C1 segment of cervical spinal cord (tissue), 14 donors: ENCODE data around the gene VN1R5.
A peak's percentile ranks its signal among the peaks of the same experiment; 100 is the strongest.
"Not testable (repeated sequence)": the region's sequence is repeated elsewhere in the genome, so short reads cannot be mapped to it uniquely, and the experiment has no call there.

Source experiments
- DNase-seq, 14 donors: peaks; one replicate each; lab custom pipeline; 2025; lab: John Stamatoyannopoulos, UW

Gene VN1R5

DNA sequence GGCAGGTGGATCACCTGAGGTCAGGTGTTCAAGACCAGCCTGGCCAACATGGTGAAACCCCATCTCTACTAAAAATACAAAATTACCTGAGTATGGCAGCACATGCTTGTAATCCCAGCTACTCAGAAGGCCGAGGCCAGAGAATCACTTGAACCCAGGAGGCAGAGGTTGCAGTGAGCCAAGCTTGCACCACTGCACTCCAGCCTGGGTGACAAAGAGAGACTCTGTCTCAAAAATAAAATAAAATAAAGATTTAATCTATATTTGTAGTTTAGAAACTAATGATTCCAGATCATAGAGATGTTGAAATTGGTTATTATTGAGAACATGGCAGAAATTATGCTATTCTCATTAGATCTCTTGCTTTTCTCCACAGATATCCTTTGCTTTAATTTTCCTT lies at the start of gene VN1R5:
VN1R5 (plus strand) TSS at position 301 of the 400 bp plus-strand sequence.
- not testable (repeated sequence) for DNase-seq

DNA sequence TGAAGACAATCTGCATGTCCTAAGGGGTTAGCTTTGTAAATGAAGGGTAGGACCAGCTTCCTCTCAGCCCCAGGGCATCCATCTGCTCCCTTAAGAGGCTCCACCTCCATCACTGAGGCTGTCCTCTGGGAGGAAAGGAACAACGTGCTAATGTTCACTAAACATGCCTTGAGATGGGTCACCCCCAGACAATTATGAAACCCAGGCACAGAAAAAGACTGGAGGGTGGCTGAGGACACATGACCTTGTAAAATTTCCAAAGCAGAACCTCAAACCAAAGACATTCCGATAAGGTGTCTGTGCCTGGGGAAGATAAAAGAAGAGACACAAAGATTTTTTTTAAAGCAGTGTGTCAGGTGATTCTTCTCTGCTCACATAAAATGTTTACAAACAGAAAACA lies 46.5 kb upstream of the VN1R5 start:
- no peak for DNase-seq

DNA sequence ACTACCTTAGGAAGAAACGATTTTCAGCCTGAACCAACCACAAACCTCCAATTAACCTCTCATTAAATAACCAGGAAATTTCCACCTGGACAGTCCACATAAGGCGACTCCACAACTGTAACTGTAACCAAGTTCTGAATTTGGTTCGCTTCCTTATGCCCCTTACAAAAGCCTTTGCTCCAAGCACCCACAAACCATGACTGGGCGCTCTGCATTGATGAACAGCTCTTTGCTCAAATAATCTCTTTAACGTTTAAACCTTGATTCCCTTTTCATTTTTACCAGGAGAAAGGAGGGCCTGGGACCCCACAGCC lies 45.9 kb upstream of the VN1R5 start:
- no peak for DNase-seq

- peak; percentile 58 to 96 (median 93) for DNase-seq
Measured at GRCh38 chr1:247210376-247211117, 45.3 kb upstream of the VN1R5 start.

DNA sequence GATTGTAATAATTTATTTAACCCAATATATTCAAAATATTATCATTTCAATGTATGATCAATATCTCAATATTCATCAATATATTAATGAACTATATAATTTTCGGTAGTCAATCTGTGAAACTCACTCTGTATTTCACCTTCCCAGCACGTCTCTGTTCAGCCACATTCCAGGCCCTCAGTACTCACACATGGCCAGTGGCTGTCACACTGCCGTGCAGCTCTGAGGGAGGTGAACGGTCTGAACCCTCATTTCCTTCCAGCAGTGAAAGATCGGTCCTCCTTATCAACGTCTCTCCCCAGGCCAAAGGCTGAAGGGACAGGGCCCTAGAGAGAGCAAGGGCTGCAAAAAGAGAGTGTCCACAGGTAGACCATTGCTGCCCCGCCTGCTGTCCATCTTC lies 44.5 kb upstream of the VN1R5 start:
- DNase-seq = no peak

GRCh38 chr1:247212012-247212411 lies 43.9 kb upstream of the VN1R5 start:
- no peak for DNase-seq

GRCh38 chr1:247212627-247213617 lies 43.0 kb upstream of the VN1R5 start:
- DNase-seq = no peak

GRCh38 chr1:247216261-247216660 lies 39.6 kb upstream of the VN1R5 start:
- no peak for DNase-seq

DNA sequence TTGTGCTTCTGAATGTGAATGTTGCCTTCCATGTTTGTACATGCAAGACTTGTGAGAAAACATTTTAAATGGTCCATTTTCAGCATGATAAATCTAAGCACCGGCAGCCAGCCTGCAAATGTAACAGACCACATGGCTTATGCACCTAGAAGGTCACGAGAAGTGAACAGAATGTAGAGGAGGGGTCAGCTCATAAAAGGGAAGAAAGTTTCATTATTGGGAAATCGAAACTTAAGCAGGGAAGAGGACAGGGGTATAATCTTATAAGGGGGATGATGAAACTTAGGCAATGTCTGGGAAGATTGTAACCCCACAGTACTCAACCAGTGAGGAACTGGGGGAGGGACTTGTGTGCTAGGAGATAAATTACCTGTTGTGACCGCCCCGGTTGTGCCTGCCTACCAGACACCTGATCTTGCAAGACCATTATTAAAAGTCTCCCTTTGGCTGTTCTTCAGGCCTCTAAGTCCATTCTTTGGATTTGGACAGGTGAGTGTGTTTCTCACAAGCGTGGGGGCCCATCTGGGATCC lies 37.7 kb upstream of the VN1R5 start:
- no peak for DNase-seq

DNA sequence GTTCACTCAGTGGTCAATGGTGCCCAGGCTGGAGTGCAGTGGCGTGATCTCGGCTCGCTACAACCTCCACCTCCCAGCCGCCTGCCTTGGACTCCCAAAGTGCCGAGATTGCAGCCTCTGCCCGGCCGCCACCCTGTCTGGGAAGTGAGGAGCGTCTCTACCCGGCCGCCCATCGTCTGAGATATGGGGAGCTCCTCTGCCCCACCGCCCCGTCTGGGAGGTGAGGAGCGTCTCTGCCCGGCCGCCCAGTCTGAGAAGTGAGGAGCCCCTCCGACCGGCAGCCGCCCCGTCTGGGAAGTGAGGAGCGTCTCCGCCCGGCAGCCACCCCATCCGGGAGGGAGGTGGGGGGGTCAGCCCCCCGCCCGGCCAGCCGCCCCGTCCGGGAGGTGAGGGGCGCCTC lies 35.6 kb upstream of the VN1R5 start:
- DNase-seq = not testable (repeated sequence)

- DNase-seq = no peak
Measured at GRCh38 chr1:247222840-247223239, 33.0 kb upstream of the VN1R5 start.

DNA sequence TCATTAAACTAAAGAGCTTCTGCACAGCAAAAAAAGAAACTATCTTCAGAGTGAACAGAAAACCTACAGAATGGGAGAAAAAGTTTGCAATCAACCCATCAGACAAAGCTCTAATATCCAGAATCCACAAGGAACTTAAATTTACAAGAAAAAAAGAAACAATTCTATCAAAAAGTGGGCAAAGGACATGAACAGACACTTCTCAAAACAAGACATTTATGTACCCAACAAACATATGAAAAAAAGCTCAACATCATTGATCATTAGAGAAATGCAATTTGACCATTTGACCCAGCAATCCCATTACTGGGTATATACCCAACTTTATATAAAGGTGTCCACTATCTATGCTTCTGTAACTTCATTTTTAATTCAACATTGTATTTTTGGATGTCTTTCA lies 31.1 kb upstream of the VN1R5 start:
- no peak for DNase-seq

GRCh38 chr1:247228133-247228532 lies 27.7 kb upstream of the VN1R5 start:
- DNase-seq = no peak

DNA sequence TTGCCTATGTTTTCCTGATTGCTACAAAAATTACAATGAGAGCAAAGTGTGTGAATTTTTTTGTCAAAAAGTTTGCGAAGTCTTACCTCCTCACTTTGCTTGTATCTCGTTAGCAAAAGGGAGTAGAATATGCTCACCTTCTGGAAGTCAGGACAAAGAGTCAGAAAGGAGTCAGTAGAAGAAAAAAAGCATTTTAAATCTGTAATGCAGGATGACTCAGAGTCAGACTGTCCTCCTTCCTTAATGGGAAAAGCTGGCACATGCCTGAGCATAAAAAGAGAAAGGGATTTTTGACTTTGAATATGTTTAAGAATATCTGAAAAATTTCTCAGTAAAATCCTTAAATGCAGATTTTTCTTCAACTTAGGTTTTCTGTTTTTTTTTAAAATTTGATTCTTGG lies 14.2 kb upstream of the VN1R5 start:
- no peak for DNase-seq

GRCh38 chr1:247243524-247244137 lies 12.2 kb upstream of the VN1R5 start:
- DNase-seq = no peak

DNA sequence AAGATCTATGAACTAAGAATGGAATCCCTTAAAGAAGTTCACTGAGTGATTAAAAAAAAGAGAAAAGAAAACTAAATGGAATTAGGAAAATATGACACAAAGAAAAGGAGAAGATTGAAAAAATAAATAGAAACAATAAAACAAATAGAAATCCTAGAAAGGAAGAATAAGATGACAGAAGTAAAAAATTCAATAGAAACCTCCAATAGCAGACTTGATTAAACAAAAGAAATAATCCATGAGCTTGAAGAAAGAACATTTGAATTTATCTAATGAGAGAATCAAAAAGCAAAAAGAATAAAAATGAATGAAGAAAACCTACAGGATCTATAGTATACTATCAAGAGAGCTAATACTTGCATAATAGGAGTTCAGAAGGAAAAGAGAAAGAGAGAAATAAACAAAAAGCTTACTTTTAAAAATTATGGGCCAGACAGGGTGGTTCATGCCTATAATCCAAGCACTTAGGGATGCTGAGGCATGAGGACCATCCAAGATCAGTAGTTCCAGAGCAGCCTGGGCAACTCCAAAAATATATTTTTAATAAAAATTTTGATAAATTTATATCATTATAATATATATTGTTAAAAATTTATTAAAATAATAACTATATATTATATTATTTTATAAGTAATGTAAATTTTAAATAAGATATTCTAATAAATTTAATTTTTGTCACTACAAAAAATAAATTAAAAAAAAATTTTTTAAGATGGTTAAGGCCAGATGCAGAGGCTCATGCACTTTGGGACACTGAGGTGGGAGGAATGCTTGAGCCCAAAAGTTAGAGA lies 9.4 kb upstream of the VN1R5 start:
- no peak for DNase-seq

DNA sequence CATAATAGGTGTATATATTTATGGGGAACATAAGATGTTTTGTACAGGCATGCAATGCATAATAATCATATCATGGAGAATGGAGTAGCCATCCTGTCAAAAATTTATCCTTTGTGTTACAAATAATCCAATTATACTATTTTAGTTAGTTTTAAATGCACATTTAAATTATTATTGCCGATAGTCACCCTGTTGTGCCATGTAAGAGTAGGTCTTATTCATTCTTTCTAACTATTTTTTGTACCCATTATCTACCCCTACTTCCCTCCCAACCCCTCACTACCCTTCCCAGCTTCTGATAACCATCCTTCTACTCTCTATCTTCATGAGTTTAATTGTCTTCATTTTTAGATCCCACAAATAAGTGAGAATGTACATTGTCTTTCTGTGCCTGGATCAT lies 8.3 kb upstream of the VN1R5 start:
- DNase-seq = no peak

GRCh38 chr1:247266053-247266452 lies 10.2 kb downstream of the VN1R5 start:
- no peak for DNase-seq

DNA sequence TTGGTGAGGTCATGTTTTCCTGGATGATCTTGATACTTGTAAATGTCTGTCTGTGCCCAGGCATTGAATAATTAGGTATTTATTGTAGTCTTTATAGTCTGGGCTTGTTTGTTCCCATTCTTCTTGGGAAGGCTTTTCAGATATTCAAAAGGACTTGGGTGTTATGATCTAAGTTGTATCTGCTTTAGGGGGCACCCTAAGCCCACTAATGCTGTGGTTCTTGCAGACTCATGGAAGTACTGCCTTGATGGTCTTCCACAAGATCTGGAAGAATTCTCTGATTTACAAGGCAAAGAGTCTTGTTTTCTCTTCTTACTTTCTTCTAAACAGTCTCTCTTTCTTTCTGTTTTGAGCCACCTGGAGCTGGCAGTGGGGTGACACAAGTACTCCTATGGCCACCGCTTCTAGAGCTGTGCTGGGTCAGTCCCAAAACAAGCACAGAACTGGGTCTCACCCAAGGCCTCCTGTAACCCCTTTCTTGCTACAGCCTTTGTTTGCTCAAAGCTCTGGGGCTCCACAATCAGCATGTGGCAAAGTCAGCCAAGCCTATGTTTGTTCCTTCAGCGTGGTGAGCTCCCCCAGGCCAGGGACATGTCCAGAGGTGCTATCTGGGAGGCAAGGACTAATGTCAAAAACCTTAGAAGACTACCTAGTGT lies 12.6 kb downstream of the VN1R5 start:
- no peak for DNase-seq

DNA sequence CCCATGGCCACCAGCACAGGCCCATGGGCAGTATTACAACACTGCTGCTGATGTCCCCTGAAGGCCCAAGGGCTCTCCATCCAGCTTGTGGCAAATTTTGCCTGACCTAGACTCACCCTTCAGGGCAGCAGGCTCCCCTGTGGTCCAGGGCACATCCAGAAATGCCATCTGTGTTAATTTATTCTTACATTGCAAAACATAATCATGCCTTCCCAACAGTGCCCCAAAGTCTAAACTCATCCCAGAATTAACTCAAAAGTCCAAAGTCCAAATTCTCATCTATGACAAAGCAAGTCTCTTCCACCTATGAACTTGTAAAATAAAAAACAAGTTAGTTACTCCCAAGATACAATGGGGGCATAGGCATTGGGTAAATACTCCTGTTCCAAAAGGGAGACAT lies 13.3 kb downstream of the VN1R5 start:
- no peak for DNase-seq

- no peak for DNase-seq
Measured at GRCh38 chr1:247270003-247270402, 14.1 kb downstream of the VN1R5 start.
